ENCODE measurements around the gene RAX2. TPM values are rescaled to one million over a fixed set of nuclear protein-coding genes. Genes with fewer than 3 reads are reported as not detected.

The RAX2 gene
- total and polyA plus RNA-seq, 9 of the 15 experiments (the other 6 are each of a cell fraction or from before 2014, with no cell fraction given) = not detected

GRCh38 chr19:3807131-3807480, 35.1 kb upstream of the RAX2 start:
- no peak overlapping the region for H3K27ac ChIP-seq (ENCODE audit: extremely low read depth, low read depth, low read length)
- H3K9me3 ChIP-seq (replicated peaks; ENCODE audit: control insufficient read depth, insufficient read depth, low read depth, low read length) = peaks cover 7% of the 10 kb centered on the region
- ATAC-seq = no peak
- no peak overlapping the region for H3K4me3 ChIP-seq
- H3K27me3 ChIP-seq (ENCODE audit: control insufficient read depth in 2 of 2, insufficient read depth in 2 of 2, low read length in 2 of 2) = peaks cover 4 to 8% of the 10 kb centered on the region in 2 experiments; a peak in 3 of 5 replicates
- CTCF ChIA-PET (ENCODE audit: low intra/inter-chr PET ratio) = no interaction called here
- WGBS (ENCODE audit: insufficient coverage, low coverage, missing lambda C conversion rate) = 49% methylated on average over 16 of the region's 19 CpGs
- H3K9me1 ChIP-seq (ENCODE audit: control insufficient read depth, insufficient read depth, low read length) = no peaks in the 10 kb centered on the region
- no peaks in the 10 kb centered on the region for H4K20me1 ChIP-seq (replicated peaks; ENCODE audit: control insufficient read depth, insufficient read depth, low read length)
- POLR2A ChIA-PET = interaction anchor here (0.7 kb wide), 1 partner anchor 12 kb away, joined by 3 read pairs; no protein-coding TSS in a partner anchor
- no peak for FAIRE-seq
- H3K9ac ChIP-seq (ENCODE audit: insufficient read depth in 1 of 2, low read depth in 2 of 2, low read length in 2 of 2) = no peak overlapping the region
- no peak for DNase-seq (ENCODE audit: extremely low read depth in 1 of 4, low spot score in 3 of 4)
- no peak for TF ChIP-seq ARNT (IDR thresholded peaks at IDR 0.05)
- no peak for TF ChIP-seq ZC3H8 (IDR thresholded peaks at IDR 0.05)
- in situ Hi-C loops (cut with MboI) (no loop called here), intact Hi-C loops (cut with micrococcal nuclease) (no loop called here)
- no peak overlapping the region for H2AFZ ChIP-seq (ENCODE audit: low read depth, low read length)
- no peak overlapping the region for H3K4me2 ChIP-seq (ENCODE audit: insufficient read depth, low read length)
- peaks cover 0 to 54% of the 10 kb centered on the region in 2 experiments; a peak in 3 of 5 replicates for H3K4me1 ChIP-seq (replicated peaks in 1 of 2; ENCODE audit: control insufficient read depth in 2 of 2, insufficient read depth in 2 of 2, low read length in 2 of 2)
- H3K79me2 ChIP-seq (ENCODE audit: control insufficient read depth, insufficient read depth, low read length) = no peaks in the 10 kb centered on the region
- no TSS peak for BruUV-seq (replicated peaks)
- no peaks in the 10 kb centered on the region for H3K36me3 ChIP-seq (ENCODE audit: control insufficient read depth, insufficient read depth, low read length)

- H3K79me2 ChIP-seq (ENCODE audit: control insufficient read depth, insufficient read depth, low read length) = no peaks in the 10 kb centered on the region
- FAIRE-seq = no peak
- H3K36me3 ChIP-seq (ENCODE audit: control insufficient read depth, insufficient read depth, low read length) = no peaks in the 10 kb centered on the region
- intact Hi-C loops (cut with micrococcal nuclease) = no loop called here
- in situ Hi-C loops (cut with MboI) = no loop called here
- H3K9me3 ChIP-seq (replicated peaks; ENCODE audit: control insufficient read depth, insufficient read depth, low read depth, low read length) = peaks cover 7% of the 10 kb centered on the region
- no peak overlapping the region for H3K27ac ChIP-seq (ENCODE audit: extremely low read depth, low read depth, low read length)
- ChIA-PET CTCF (ENCODE audit: low intra/inter-chr PET ratio) (no interaction called here), POLR2A (no interaction called here)
- H4K20me1 ChIP-seq (replicated peaks; ENCODE audit: control insufficient read depth, insufficient read depth, low read length) = no peaks in the 10 kb centered on the region
- DNase-seq (ENCODE audit: extremely low read depth in 1 of 4, low spot score in 3 of 4) = no peak
- no peak overlapping the region for H3K4me3 ChIP-seq
- TF ChIP-seq NFRKB (IDR thresholded peaks at IDR 0.05; ENCODE audit: low read depth) = no peak
- H3K27me3 ChIP-seq (ENCODE audit: control insufficient read depth in 2 of 2, insufficient read depth in 2 of 2, low read length in 2 of 2) = peaks cover 15 to 21% of the 10 kb centered on the region in 2 experiments; a peak in 4 of 5 replicates
- H3K4me1 ChIP-seq (replicated peaks in 1 of 2; ENCODE audit: control insufficient read depth in 2 of 2, insufficient read depth in 2 of 2, low read length in 2 of 2) = peaks cover 0 to 57% of the 10 kb centered on the region in 2 experiments; a peak in 3 of 5 replicates
- ATAC-seq = no peak
- WGBS (ENCODE audit: insufficient coverage, low coverage, missing lambda C conversion rate) = 43% methylated on average over 12 of the region's 29 CpGs
- BruUV-seq (replicated peaks) = no TSS peak
- no peak overlapping the region for H2AFZ ChIP-seq (ENCODE audit: low read depth, low read length)
- H3K4me2 ChIP-seq (ENCODE audit: insufficient read depth, low read length) = no peak overlapping the region
- no peak overlapping the region for H3K9ac ChIP-seq (ENCODE audit: insufficient read depth in 1 of 2, low read depth in 2 of 2, low read length in 2 of 2)
- no peaks in the 10 kb centered on the region for H3K9me1 ChIP-seq (ENCODE audit: control insufficient read depth, insufficient read depth, low read length)
Observed at GRCh38 chr19:3805859-3806258, 33.8 kb upstream of the RAX2 start.

Measured in K562 (cell line).